Right lobe of liver (tissue), 4 donors: ENCODE results near the gene CHST8.

ENCODE experiments used
- CTCF ChIP-seq, 4 donors: fragments of 200-600 bp in 3 of 4; fragments of 450-650 bp in 1 of 4; IDR thresholded peaks; one replicate each; pipeline versions ENCODE4 v1.5.1 to v1.8.0; 2016 to 2022; ENCODE audit warnings: antibody characterized with exemption in 4 of 4, mild to moderate bottlenecking in 2 of 4
- POLR2A ChIP-seq: fragments of 450-650 bp; IDR thresholded peaks from one replicate; pipeline ENCODE4 v1.6.1; 2017; ENCODE audit warnings: antibody characterized with exemption, mild to moderate bottlenecking
- donor health status: DM: no; HTN: no; CAD: no.
- donor health status: DM: no; HTN: no; CAD: no.
- donor health status: DM: no; HTN: yes; CAD: no.

GRCh38 chr19:33706631-33707030 lies 84.9 kb downstream of the CHST8 start:
- TF ChIP-seq CTCF (IDR thresholded peaks at IDR 0.05) (no peak), POLR2A (no peak)
